Lower leg skin (tissue), 3 donors: ENCODE measurements around the gene MAU2.

ENCODE experiments used
- CTCF ChIP-seq, 3 donors: fragments of 450-650 bp; IDR thresholded peaks; one replicate each; pipeline ENCODE4 v1.5.1; 2016; ENCODE audit warnings: antibody characterized with exemption in 3 of 3, mild to moderate bottlenecking in 3 of 3, moderate library complexity in 2 of 3
- POLR2A ChIP-seq, 2 donors: fragments of 450-650 bp; IDR thresholded peaks; one replicate each; pipeline ENCODE4 v1.6.1; 2016 to 2017; ENCODE audit warnings: antibody characterized with exemption in 2 of 2, mild to moderate bottlenecking in 1 of 2, moderate library complexity in 1 of 2

- TF ChIP-seq CTCF (IDR thresholded peaks at IDR 0.05) = no peak
- TF ChIP-seq POLR2A (IDR thresholded peaks at IDR 0.05) = no peak
Observed at GRCh38 chr19:19319732-19320360, 783 bp upstream of the MAU2 start.
